ENCODE results near the gene CCER1. TPM values are rescaled to one million over a fixed set of nuclear protein-coding genes. Genes with fewer than 3 reads are reported as not detected.

CCER1 gene
- total RNA-seq, 4 donors from 2014 or later, result not detected

DNA sequence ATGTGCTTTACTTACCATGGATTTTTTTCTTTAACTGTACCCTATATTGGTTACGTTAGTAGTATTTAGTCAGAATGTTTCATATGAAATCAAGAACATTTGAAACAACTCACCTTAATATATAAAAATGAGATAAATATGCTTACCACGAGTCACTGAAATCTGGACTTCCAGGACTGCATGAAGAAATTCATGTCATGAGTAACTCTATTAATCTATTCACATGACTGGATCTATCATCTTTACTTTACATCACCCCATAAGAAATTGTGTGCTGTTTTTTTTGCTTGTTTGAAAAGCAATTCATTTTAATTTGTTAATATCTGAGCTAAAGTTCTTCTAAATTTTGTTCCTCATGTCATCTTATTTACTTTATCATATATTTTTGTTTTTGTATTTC lies 44.6 kb upstream of the CCER1 start:
- Histone ChIP-seq H3K4me1 (no peaks in the 10 kb centered on the region), H3K27ac (no peak overlapping the region), H3K9me3 (no peaks in the 10 kb centered on the region), H3K4me3 (no peak overlapping the region), H3K27me3 (no peaks in the 10 kb centered on the region), H3K36me3 (no peaks in the 10 kb centered on the region)
- DNase-seq, result no peak
- no peak for ATAC-seq
- TF ChIP-seq POLR2A (IDR thresholded peaks at IDR 0.05), result no peak
- no peak for TF ChIP-seq CTCF (IDR thresholded peaks at IDR 0.05 in 4 of 5, conservative IDR thresholded peaks at IDR 0.05 in 1 of 5)
- intact Hi-C loops (cut with DNase I; ENCODE audit: low total_unique reads), result no loop called here
- in situ Hi-C loops (cut with MboI; ENCODE audit: low sequenced_read_pairs in 4 of 4), result no loop called here

DNA sequence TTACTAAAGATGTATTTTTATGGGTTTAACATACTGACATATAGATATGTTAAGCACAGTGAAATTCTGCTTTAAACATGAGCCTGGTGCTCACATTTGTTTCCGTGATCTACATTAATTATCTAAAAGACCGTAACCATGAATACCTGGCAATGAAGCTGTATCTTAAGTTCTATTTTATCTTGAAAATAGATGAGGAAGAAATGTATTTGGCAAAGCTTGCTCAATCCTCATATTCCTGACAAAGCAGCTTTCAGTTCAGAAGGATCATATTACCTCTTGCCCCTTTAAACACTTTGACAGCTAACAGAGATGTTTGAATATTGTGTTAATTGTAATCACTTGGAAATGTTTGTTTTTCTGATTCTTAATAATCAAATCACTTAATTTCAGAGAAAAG lies 40.0 kb upstream of the CCER1 start:
- no peaks in the 10 kb centered on the region for H3K36me3 ChIP-seq
- ATAC-seq (no peak), DNase-seq (no peak)
- in situ Hi-C loops (cut with MboI; ENCODE audit: low sequenced_read_pairs in 4 of 4) (no loop called here), intact Hi-C loops (cut with DNase I; ENCODE audit: low total_unique reads) (no loop called here)
- no peaks in the 10 kb centered on the region for H3K9me3 ChIP-seq
- no peak for TF ChIP-seq POLR2A (IDR thresholded peaks at IDR 0.05)
- no peak for TF ChIP-seq CTCF (IDR thresholded peaks at IDR 0.05 in 4 of 5, conservative IDR thresholded peaks at IDR 0.05 in 1 of 5)
- H3K4me3 ChIP-seq, result no peak overlapping the region
- H3K27me3 ChIP-seq, result no peaks in the 10 kb centered on the region
- H3K27ac ChIP-seq, result no peak overlapping the region
- H3K4me1 ChIP-seq, result no peaks in the 10 kb centered on the region

- Histone ChIP-seq H3K9me3 (no peaks in the 10 kb centered on the region), H3K27ac (no peak overlapping the region), H3K27me3 (no peaks in the 10 kb centered on the region), H3K4me1 (no peaks in the 10 kb centered on the region), H3K4me3 (no peak overlapping the region), H3K36me3 (no peaks in the 10 kb centered on the region)
- in situ Hi-C loops (cut with MboI; ENCODE audit: low sequenced_read_pairs in 4 of 4), result no loop called here
- no peak for DNase-seq
- TF ChIP-seq POLR2A (IDR thresholded peaks at IDR 0.05) (no peak), CTCF (IDR thresholded peaks at IDR 0.05 in 4 of 5, conservative IDR thresholded peaks at IDR 0.05 in 1 of 5) (no peak)
- no peak for ATAC-seq
- intact Hi-C loops (cut with DNase I; ENCODE audit: low total_unique reads), result no loop called here
These were observed 37.0 kb upstream of the CCER1 start for GRCh38 chr12:90991952-90992465.

DNA sequence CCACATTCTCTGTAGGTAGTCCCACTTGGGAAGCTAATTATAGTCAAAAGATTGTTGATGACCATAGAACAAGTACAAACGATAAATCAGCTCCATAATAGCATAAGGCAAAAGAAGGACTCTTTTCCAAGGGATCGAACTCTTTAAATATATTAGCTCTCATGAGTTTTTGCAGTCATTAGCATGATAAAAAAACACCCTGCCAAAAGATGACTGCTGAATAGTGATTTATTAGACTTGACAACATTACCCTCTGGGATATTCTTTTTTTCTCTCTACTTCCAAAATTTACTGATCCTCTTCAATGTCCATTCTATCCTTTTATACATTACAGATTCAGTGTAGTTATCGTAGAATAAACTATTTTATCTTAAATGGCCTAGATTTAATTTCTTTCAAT lies 35.6 kb upstream of the CCER1 start:
- H3K27ac ChIP-seq, result no peak overlapping the region
- no peak overlapping the region for H3K4me3 ChIP-seq
- no peaks in the 10 kb centered on the region for H3K27me3 ChIP-seq
- intact Hi-C loops (cut with DNase I; ENCODE audit: low total_unique reads), result no loop called here
- no peak for ATAC-seq
- in situ Hi-C loops (cut with MboI; ENCODE audit: low sequenced_read_pairs in 4 of 4), result no loop called here
- H3K9me3 ChIP-seq, result no peaks in the 10 kb centered on the region
- DNase-seq, result no peak
- H3K36me3 ChIP-seq, result no peaks in the 10 kb centered on the region
- H3K4me1 ChIP-seq, result no peaks in the 10 kb centered on the region
- TF ChIP-seq POLR2A (IDR thresholded peaks at IDR 0.05) (no peak), CTCF (IDR thresholded peaks at IDR 0.05 in 4 of 5, conservative IDR thresholded peaks at IDR 0.05 in 1 of 5) (no peak)

GRCh38 chr12:90989686-90990111 lies 34.7 kb upstream of the CCER1 start:
- DNase-seq (no peak), ATAC-seq (no peak)
- H3K9me3 ChIP-seq, result no peaks in the 10 kb centered on the region
- no peak overlapping the region for H3K27ac ChIP-seq
- TF ChIP-seq CTCF (IDR thresholded peaks at IDR 0.05 in 4 of 5, conservative IDR thresholded peaks at IDR 0.05 in 1 of 5) (no peak), POLR2A (IDR thresholded peaks at IDR 0.05) (no peak)
- no peaks in the 10 kb centered on the region for H3K36me3 ChIP-seq
- no peaks in the 10 kb centered on the region for H3K27me3 ChIP-seq
- H3K4me1 ChIP-seq, result no peaks in the 10 kb centered on the region
- intact Hi-C loops (cut with DNase I; ENCODE audit: low total_unique reads) (loop anchor here (10.0 kb wide), 1 partner anchor 185 kb away; no protein-coding TSS in a partner anchor), in situ Hi-C loops (cut with MboI; ENCODE audit: low sequenced_read_pairs in 4 of 4) (loop anchor here in 1 of 4 donors (10.0 kb wide), 1 partner anchor 335 kb away; no protein-coding TSS in a partner anchor)
- no peak overlapping the region for H3K4me3 ChIP-seq

All from gastrocnemius medialis (tissue), 4 donors.